HG02943 (cell line): ENCODE data around the gene EFHC1.
A peak's percentile ranks its signal among the peaks of the same experiment; 100 is the strongest.

Experiments
- ATAC-seq: cut with Tn5 transposase; IDR thresholded peaks from one replicate; pipeline ENCODE4 v1.9.1; 2021; ENCODE audit warnings: mild to moderate bottlenecking, low read depth, moderate library complexity; ENCODE audit not compliant: unreplicated experiment

EFHC1 gene

DNA sequence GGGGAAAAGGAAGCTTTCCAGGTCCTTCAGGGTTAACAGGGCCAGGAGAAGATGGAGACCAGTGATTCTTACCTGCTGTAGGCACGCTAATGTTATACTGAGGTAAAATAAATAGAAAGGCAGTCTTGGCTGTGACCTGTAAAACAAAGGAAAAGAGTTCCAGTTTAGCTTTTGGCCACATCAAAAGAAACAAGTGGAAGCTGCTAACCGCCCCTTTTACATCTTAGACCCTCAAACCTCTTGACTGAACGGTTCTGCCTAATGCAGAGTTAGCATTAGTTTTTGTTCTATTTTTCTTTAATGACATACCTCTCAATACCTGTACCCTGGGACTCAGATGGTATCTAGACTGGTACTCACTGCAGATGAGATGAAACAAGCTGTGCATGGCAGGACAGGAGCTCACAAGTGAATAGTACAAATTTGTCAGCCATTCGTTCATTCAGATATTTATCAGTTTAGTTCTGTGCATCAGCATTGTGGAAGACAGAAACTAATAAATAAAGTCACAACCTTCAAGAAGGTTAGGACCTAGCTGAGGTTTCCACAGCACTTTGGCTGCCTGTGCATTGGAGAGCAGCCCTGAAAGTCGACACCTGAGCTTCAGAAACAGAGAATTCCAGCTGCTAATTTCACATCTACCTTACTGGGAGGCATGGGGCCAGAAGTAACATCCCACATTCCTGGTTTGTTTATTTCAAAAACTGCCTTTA, 115.7 kb downstream of the EFHC1 start:
- no peak for ATAC-seq

DNA sequence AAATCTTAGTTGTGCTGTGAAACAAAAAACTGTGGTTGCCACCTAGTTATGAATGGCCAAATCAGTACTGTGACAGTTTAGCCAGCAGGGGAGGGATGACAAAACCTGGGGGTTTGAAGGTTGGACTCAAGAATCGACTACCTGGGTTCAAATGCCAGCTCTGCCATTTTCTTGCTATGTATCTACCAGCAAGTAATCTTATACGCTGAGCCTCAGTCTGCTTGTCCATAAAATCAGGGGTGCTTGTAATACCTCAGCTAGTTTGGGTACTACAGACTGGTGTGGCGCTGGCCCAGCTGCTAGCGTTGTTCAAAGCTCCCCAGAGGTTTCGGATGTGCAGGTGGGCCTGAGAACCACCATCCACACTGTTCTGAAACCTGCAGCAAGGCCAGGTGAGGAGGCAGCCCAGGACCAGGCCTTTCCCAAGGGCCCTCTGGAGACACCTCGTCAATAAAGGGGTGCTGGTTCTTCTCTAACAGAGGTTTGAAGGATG, 116.3 kb downstream of the EFHC1 start:
- ATAC-seq: peak; percentile 45

DNA sequence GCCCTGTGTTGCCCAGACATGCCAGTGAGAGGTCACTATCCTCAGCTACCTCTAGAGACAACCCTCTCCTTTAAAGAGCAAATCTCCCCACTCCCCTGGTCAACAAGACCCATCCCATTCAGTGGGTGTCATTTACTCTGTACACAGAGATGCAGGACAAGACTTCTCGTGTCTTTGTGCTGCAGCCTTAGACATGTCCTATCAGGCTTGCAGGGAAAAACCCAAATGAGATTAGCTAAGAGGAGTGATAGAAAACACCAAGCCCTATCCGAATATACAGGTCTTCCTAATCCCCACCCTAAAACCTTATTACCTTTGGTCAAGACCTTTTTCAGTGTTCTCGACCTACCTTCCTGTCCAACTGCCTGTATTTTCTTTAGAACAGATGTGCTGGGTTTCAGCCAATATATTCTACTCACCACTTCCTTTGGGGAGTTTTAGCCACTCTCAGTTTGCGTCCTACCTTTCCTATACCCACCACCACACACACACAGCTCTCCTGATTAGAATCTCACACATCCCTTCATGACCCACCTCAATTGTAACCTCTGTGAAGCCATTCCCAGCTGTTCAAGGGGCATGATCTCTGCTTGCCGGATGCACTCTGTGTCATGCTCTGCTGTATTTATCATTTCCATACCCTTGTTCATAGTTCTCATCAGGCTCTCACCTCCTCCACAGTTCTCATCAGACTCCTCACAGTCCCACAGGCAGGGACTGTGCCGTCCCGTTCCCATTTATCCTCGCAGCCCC, 117.0 kb downstream of the EFHC1 start:
- peak; percentile 58 for ATAC-seq

DNA sequence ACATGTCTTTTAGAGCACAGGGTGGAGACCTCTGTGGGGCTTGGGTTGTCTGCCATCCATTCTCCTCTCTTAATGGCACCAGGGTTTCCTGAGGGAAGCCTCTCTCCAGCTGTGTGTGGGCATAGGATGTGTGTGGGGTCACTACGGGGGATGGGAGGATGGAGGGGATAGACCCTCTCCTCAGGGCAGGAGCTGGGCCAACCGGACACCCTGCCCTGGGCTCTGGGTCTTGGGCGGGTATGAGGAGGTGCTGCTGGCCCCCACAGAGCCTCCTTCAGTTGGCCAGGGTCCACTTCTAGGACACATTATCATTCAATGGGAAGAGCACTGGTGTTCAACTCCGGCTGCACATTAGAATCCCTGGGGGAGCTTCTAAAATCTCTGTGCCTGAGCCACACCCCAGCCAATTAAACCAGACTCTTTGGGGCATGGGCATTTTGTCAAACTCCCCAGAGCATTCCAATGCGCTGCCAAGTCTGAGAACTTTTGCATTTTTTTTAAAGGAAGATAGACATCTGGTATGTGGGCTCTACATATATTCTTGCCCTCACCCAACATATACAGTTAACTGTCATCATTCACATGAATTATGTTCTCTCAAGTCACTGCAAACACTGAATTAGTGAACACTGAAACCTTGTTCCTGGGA, 118.2 kb downstream of the EFHC1 start:
- no peak for ATAC-seq

DNA sequence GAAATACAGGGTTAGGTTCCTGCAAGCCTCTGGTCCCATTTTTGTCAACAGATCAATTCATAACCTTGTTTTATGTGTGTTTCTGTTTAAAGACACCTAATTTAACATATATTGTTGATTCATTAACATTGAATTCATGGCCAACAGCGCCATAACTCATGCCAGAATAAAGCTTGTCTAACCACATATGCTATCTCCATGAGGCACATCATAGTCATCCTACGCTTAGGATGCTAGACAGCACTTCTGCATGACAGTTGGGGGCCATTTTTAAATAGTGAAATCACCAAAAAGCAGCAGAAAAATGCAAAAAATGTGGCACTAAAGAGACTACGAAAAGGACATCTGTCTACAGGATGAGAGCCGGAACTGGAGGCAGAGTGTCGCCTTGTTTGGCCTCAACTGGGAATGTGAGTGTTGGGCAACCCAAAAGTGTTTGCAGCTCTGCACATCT, 118.8 kb downstream of the EFHC1 start:
- ATAC-seq: no peak

DNA sequence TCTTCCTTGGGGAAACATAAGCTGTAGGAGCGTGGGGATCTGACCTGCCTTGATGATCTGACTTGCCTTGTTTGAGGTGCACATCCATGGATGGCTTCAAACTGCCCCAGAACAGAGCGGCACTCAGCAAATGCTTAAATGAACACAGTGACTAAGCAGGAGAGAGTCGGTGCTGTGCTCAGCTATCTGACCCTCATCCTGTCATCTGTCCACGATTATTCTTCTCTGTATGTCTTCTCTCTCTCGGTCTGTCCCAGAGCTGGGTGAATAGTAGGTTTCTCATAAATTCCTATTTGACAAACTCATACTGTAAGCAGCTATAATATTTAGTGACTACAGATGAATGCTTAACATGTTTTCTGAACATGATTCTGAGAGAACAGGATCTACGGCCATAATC, 119.5 kb downstream of the EFHC1 start:
- no peak for ATAC-seq

DNA sequence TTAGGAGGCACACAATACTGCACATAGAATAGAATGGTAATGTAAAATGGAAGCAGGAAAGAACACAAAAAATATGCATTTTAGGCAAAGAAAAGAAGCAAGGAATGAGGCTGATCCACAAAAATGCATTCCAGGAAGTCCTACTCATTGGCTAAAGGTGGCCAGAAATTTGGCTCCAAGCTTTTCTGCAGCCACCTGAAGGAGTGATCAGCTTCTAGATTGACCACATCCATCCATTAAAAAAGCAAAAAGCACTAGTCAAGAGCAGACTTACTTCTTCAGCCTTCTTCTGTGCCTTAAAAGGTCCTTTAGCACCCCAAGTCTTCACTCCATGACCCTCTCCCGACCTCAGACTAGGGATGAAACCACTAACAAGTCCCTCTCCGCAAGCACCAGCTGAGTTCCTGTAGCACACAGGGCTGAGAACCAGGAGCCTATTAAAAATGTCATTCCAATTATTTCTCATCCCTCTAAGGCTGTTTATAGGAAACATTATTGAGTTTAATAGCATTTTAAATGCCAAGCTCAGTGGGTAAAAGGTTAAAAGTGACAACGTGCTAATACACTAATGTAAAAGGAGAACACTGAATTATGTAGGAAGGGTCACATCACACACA, 120.3 kb downstream of the EFHC1 start:
- no peak for ATAC-seq

DNA sequence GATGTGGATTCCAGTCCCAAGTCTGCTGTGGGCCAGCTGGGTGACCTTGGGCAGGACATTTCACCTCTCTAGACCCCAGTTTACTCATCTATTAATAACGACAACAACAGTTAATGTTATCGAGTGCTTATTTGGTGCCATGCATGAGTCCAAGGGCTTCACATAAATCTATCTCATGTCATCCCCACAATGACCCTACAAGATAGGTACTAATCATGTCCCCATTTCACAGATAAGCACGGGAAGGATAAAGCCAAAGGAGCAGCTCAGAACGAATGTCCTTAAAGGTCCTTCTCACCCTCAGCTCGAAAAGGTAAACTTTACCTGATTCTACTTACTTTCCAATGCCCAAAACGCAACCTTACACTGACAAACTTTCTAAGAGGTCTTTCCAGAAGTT, 121.0 kb downstream of the EFHC1 start:
- no peak for ATAC-seq

DNA sequence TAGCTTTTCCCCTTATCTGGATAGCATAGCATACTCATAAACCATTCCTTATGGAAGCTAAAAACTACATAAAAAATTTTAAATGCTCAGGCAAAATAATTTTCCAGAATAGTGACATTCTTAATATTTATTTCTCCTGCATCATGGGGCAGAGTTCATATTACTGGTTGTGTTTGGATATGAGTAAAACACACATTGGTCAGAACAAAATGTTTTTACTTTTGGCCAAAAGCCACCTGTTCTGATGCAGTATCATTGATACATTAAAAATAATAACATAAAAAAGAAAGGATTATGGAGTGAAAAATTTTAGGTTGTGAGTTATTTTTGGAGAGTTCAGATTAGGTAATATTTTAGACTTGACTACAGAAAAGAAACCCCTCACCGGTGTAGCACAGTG, 123.1 kb downstream of the EFHC1 start:
- no peak for ATAC-seq

DNA sequence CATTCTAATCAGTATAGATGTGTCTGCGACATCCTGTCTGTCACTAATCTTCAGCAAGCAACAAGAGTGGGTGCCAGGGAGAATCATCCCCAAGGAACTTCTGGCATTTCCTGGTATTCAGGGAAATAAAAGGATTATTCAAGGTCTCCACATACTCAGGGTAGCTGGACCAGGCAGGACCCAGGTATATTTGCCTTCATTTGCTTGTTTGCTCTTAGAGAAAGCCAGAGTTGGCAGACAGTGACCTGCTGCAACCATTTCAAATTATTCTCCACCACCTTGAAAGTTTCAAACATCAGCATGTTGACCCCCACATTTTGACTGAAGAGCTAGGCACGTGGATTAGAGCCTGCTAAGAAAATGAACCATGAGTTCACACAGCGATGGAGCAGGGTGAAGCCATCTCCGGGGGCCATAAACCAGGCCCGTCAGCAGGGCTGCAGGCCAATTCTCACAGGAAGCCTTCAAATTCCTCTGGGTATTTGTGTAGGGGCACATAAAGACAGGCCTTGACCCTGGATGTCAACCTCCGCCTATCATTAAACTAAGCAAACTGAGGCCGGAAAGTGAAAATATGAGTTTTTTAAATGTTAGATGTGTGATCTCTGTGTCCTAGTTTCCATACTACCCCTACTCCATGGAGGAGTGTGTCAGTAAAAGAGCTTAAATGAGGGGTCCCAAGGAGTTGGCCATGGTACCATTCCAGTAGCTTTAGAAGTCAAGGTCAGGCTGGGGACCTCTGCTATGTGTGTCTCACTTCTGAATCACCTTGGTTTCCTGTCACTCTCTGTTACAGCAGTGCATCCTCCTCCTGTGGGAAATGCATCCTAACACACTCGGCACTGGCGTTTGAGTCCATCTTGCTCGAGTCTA, 123.8 kb downstream of the EFHC1 start:
- no peak for ATAC-seq

DNA sequence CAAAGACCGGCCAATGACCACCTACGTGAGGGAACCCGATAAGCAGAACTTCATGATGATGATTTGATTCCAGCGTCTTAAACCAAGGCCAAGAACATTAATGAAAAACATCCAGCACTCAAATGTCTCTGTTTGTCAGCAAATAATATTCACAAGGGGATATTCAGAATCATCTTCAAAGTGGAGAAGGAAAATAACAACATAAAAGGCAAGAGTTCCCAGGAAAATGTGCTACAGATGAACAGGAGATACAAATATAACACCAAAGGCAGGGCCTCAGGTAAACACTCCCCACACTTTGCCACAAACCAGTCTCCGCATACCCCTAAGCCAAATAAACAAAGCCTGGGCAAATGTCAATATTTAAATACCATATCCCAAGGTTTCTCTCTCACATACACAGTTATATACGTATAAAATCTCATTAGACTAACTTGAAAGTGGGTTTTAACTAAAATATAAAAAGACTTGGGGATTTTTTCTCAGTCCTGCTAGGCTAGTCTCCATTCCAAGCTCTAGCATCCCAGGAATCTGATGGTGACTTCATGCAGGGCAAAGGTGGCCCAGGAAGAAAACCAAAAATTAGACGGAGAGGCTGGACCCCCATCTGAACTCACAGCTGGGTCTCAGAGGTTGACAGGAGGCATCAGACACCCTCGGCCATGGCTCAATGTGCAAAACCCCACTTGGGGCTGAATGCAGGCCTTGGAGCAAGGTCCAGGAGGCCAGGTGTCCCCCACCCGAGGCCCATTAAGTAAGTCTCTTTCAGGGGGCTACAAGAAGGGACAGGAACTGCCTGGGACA, 124.7 kb downstream of the EFHC1 start:
- ATAC-seq: no peak

DNA sequence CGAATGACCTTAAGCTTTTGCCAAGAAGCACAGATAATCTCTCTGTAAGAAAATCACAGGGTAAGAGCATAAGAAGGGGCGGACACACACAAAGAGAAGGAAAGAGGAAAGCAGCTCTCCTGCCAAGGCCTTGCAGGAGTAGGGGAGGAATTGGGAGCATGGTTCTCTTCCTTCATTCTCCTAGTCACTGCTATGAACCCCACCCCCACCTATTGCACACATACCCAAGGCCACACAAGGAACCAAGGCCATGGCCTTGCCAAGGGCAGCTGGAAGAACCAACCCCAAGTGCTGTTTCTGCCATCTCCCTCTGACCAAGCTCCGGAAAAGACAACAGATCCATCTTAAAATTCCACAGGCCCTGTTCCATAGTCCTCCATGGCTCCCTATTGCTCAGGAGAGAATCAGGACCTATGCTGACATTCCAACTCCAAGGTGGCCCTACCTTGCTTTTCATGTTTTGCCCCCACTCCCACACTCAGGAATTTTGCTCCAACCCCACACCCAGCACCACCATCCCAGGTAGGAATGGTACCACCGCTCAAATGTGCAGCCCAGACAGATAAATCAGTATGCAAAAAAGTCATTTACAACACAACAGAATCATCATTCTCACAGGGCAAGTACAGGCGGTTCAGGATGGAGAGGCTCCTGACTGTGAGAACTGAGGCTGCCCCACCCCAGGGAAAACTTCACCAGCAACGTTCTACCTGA, 125.4 kb downstream of the EFHC1 start:
- ATAC-seq: no peak

DNA sequence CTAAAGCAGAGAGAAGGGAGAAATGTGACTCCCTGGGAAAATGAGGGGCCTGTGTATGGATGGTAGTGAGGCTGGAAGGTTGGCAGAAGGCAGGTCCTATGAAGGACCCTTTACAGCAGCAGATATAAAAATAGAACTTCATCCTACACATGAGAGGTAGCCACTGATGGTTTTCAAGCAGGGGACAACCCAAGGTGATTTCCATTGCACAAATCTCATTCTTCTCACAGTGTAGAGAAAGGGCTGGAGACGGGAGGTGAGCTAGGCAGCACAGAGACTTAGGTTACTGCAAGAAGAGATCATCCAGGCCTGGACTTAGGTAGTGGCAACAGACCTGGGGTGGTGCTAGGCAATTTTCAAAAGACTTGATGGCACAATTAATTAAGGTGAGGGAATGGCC, 126.0 kb downstream of the EFHC1 start:
- peak; percentile 38 for ATAC-seq

DNA sequence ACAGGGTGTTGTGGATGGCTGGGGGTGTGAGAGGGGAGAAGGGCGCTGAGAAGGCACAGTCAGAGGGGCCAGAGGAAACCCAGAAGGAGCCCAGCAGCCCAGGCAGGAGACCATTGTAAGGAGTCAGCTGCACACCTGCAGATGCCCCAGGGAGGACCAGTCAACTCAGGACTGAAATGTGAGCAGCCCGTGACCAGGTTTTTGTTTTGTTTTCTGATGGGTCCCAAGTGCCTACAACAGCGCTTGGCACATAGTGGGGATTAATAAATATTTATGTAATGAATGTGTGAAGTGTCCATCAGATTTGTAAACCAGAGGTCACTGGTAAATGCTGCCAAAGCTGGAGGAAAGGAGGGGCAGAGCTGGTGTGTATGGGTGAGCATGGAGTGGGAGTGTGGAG, 126.5 kb downstream of the EFHC1 start:
- ATAC-seq: peak; percentile 82

DNA sequence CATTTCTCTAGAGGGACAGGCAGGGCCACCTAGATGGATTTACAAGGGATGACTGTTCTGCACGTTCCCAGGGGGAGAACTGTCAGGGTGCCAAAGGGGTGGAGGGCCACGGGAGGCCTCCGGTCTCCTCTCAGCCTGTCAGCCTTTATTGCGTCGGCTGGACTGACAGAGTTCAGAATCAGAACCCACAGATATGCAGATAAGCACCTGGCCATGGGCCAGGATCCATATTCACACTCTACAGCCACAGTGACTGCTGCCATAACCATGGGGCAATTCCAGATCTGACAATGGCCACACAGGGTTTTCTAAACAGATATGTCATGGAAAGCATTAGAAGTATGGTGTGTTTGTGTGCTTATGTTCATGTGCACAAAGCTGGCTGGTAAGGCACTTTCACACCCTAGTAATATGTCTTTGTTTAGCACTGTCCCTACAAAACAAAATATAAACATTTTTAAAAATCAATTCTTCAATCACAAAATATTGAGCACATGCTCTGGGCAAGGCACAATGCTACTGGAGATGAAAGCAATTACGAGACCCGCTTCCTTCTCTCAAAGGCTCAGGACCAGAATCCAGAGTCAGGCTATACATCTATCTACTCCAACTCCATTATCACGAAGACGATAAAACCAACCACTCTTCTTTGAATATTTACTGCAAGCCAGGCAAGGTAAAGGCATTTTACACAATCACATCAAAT, 127.7 kb downstream of the EFHC1 start:
- ATAC-seq: no peak

DNA sequence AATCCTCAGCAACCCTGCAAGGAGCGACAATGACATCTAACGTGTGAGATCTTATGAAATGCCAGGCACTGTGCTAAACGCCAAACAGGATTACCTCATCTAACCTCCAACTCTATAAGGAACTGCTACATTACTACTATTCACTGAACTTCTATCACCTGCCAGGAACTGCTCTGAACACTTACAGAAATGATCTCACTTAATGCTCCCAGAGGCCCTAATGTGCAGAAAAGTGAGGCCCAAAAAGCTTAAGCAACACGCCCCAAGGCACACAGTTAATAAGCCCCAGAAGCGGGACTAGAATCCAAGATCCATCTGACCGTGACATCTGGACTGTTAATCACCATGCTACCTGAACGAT, 128.2 kb downstream of the EFHC1 start:
- ATAC-seq: no peak

DNA sequence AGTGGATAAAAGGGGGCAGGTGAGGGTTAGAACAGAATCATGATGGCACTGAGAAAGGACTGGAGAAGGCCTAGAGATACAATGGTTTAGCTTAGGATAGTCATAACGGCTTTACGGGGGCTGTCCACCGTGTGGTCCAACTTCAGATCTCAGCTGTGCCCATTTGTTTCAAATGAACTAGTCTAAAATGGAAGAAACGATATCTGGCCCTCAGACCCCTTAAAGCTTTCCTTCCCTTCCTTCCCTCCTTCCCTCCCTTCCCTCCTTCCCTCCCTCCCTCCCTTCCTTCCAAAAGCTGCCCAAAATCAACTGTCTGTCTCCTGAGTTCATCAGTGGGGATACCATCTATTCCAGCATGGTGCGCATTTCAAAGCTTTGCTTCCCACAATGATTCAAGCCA, 128.9 kb downstream of the EFHC1 start:
- ATAC-seq: no peak

DNA sequence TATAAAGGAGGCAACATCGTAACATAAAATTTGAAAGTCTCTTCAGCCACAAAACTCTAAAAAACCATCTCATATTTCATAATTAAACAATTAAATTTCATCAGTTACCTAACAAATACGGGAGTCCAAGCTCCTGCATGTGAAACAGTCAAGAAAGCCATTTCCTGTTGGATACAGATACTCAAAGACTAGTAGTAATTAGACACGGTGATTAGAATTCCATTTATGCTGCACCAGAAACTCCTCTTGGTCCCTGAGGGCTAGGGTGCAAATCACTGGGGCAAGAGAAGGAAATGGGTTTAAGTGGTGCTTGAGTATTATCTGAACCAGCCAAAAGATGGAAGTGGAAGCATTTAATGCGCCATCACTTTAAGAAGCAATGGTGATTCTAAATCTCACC, 129.3 kb downstream of the EFHC1 start:
- no peak for ATAC-seq
